Islet of Langerhans (tissue), 1 donor: ENCODE results near the gene TBC1D24.

Source experiments
- FAIRE-seq: peaks from one replicate; lab custom pipeline; 2011; peaks lifted over from hg19 to GRCh38; lab: Jason Lieb, UNC

Gene TBC1D24

GRCh38 chr16:2450975-2451381 is 23.9 kb upstream of the TBC1D24 start:
- FAIRE-seq = no peak

GRCh38 chr16:2451851-2452320 is 23.0 kb upstream of the TBC1D24 start:
- no peak for FAIRE-seq

GRCh38 chr16:2452650-2453049 is 22.3 kb upstream of the TBC1D24 start:
- FAIRE-seq = no peak

- no peak for FAIRE-seq
Measured at GRCh38 chr16:2455081-2455845, 19.7 kb upstream of the TBC1D24 start.

DNA sequence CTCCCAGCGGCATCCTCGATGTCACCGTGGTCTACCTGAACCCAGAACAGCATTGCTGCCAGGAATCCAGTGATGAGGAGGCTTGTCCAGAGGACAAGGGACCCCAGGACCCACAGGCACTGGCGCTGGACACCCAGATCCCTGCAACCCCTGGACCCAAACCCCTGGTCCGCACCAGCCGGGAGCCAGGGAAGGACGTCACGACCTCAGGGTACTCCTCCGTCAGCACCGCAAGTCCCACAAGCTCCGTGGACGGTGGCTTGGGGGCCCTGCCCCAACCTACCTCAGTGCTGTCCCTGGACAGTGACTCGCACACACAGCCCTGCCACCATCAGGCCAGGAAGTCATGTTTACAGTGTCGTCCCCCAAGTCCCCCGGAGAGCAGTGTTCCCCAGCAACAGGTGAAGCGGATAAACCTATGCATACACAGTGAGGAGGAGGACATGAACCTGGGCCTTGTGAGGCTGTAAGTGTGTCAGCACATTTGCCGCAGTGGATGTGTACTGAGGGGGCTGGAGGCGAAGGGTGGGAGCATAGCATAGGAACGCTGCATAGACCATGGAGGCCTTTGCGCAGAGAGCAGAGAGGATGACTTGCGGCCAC is 18.3 kb upstream of the TBC1D24 start:
- no peak for FAIRE-seq

GRCh38 chr16:2457267-2457666 is 17.7 kb upstream of the TBC1D24 start:
- no peak for FAIRE-seq

DNA sequence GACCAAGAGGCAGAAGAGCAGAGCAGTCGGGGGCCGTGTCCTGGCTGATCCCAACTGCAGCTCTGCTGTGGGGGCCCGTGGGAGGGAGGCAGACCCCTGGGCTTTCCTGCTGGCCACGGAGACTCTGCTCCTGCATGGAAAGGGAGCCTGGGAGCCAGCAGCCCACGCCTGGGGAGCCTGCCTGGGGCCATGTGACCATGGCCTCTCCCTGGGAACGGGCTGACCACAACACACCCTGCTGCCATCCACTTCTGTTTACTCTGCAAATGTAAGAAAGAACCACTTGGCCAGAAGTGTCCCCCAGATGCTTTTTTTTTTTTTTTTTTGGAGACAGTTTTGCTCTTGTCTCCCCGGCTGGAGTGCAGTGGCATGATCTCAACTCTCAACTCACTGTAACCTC is 17.0 kb upstream of the TBC1D24 start:
- no peak for FAIRE-seq

DNA sequence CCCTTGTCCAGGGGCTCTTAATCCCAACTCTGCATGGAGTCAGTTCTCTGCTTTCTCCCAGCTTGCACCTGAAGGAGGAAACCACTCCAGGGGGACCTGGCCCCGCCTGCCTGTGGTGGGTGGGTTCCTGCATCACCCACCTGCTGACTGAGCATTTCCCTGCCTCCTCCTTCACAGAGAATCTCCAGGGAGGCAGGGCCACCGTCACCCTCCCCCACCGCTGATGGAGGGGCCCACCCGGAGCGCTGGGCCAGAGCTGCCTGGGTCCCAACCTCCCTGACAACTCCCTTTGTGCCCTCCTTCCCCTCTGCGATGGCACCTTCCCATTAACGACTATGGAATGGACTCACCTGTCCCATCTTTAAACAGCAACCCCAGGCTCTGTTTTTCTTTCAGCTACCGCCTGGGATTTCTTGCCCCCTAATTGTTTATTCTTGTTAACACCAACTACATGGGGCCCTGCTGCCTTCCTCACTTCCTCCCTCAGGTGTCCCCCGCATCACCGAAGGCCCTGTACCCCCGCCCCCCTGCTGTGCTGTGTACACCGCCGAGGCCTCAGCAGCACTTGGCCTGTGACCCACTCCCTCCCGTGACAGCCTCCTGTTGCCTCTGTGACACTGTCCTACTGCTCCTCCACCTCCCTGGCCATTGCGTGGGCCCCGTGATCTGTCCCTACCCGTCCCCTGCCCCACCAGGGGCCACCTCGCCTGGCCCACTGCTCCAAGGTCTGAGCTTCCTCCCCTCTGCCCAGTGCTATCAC is 15.9 kb upstream of the TBC1D24 start:
- no peak for FAIRE-seq

DNA sequence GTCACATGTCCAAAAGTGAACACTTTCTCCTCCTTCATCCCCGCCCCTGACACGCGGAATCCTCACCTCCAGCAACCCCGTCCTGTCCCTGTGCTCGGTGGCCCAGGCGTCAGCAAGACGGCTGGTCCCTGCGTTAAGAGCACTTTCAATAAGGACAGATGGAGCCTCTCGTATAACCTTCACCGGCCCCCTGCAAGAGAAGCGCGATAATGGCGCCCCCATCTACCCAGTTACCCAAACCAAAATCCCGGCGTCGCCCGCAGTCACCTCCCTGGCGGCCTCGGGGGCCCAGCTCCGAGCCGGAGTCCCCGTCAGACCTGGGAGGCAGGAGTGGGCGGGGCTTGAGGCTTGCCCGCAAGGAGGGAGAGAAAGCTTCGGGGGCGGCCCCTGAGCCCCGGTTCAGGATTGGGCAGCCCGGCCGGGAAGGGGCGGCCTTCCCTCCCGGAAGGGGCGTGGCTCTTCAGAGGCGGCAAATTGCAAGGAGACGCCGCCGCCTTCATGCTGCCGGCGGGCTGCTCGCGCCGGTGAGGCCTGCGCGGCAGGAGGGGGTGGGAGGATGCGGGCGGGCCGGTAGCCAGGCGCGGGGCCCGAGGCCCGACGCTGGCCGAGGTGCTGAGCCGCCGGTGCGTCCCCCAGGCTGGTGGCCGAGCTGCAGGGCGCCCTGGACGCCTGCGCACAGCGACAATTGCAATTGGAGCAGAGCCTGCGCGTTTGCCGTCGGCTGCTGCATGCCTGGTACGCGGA is 15.1 kb upstream of the TBC1D24 start, which contains the start of gene TEDC2:
Gene TEDC2 (plus strand): TSS at position 463 of the 744 bp plus-strand sequence. CDS start 36 bp downstream, at position 499.
- FAIRE-seq = no peak

- no peak for FAIRE-seq
Measured at GRCh38 chr16:2460391-2460713, 14.6 kb upstream of the TBC1D24 start.

DNA sequence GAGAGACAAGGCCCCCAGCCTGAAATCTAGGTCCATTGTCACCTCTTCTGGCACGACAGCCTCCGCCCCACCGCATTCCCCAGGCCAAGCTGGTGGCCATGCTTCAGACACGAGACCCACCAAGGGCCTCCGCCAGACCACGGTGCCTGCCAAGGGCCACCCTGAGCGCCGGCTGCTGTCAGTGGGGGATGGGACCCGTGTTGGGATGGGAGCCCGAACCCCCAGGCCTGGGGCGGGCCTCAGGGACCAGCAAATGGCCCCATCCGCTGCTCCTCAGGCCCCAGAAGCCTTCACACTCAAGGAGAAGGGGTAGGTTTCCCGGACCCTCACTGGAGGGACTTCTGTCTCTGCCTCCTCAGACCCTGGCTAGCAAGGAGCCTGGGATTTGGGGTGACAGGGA is 14.0 kb upstream of the TBC1D24 start:
- FAIRE-seq = no peak

DNA sequence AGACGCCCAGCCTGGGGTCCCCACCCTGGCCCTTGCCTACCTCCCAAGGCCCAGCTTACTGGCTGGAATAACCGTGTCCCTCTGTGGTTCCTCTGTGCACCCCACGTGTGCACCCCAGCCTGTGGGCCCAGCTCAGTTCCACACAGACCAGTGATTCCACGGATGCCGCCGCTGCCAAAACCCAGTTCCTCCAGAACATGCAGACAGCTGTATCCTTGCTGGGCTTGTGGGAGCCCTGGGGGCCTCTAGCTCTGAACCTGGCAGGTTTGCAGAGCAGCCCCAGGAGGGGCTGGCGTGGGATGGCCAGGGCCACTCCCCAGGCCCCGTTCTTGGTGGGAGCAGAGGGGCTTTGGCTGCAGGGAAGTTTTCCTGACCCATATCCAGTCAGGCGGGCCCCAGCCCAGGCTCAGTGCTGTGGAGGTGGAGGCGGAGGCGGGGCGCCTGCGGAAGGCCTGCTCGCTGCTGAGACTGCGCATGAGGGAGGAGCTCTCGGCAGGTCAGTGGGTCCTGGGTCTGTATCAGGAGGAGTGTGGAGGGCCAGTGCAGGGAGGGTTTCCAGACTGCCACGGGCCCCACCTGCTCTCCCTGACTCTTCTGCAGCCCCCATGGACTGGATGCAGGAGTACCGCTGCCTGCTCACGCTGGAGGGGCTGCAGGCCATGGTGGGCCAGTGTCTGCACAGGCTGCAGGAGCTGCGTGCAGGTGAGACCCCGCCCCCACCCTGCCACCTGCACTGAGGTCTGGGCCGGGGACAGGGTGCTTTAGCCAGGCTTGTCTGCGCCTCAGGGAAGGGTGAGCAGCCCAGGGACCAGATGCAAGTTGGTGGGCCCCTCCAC is 12.7 kb upstream of the TBC1D24 start:
- FAIRE-seq = no peak

- FAIRE-seq = no peak
Measured at GRCh38 chr16:2464333-2464732, 10.6 kb upstream of the TBC1D24 start.

- FAIRE-seq = no peak
Measured at GRCh38 chr16:2465653-2466415, 9.1 kb upstream of the TBC1D24 start.

- FAIRE-seq = no peak
Measured at GRCh38 chr16:2466667-2467527, 8.0 kb upstream of the TBC1D24 start.

GRCh38 chr16:2467528-2468232 is 7.2 kb upstream of the TBC1D24 start:
- no peak for FAIRE-seq

DNA sequence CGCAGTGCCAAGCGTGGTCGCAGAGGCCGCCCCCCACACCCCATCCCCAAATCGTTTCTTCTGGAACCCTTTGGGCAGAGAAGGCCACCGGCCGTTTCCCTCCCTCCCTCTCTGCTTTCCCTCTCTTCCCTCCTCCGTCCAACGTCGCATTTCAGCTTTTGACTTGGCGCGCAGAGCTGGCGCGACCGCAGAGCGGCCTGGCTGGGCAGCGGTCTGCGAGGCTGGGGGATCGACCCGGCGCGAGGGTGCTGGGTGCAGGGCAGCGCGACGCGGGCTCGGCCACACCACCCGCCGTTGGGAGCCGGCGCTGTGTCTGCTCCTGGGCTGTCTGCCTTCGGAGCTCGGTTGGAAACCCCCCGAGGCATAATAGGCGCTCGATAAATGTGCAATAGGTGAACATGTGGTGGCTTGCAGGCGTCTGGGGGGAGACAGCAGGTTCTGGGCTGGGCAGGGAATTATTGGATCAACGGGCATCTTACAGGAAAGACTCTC is 6.6 kb upstream of the TBC1D24 start:
- FAIRE-seq = no peak

DNA sequence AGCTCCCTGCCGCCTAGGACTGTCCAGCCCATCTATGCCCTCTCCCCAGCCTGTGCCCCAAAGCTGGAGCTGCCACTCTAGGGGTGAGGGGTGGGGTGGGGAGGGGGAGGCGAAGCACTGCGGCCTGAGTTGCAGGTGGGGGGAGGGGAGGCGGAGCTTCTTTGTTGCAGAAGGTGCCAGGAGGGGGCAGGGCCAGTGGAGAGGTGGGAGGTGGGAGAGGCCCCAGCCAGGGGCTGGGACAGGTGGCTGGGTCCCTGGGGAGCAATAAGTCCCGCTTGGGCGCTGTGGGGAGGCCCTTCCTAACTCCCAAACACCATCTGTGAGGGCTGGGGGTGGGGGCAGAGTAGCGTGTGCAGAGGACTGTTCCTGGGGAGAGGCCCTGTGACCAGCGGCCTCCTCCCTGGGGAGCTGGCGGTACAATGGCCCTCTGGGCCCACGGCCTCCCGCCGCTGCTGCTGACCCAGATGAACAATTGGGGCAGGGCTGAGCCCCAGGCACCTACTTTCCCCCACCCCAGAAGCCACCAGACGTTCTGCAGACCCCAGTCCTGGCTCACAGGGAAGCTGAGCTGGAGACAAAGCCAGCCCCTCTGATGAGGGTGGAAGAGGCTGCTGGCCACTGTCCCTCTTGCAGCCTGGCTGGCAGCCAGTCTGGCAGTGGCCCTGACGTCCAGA is 6.1 kb upstream of the TBC1D24 start:
- FAIRE-seq = no peak
